HG02981 (cell line): ENCODE data around the gene ARHGEF17.

Experiments used
- ATAC-seq: cut with Tn5 transposase; IDR thresholded peaks from one replicate; pipeline ENCODE4 v1.9.1; 2021; ENCODE audit warnings: mild to moderate bottlenecking, moderate library complexity; ENCODE audit not compliant: unreplicated experiment

The ARHGEF17 gene

GRCh38 chr11:73355109-73355508, 47.0 kb downstream of the ARHGEF17 start:
- no peak for ATAC-seq

- no peak for ATAC-seq
These were observed 49.1 kb downstream of the ARHGEF17 start for GRCh38 chr11:73356979-73357860.

- ATAC-seq: no peak
These were observed 50.0 kb downstream of the ARHGEF17 start for GRCh38 chr11:73358071-73358470.

GRCh38 chr11:73359341-73359740, 51.3 kb downstream of the ARHGEF17 start:
- ATAC-seq: no peak

- no peak for ATAC-seq
These were observed 52.1 kb downstream of the ARHGEF17 start for GRCh38 chr11:73359930-73360742.

GRCh38 chr11:73360743-73361369, 52.8 kb downstream of the ARHGEF17 start:
- no peak for ATAC-seq

- ATAC-seq: no peak
These were observed 54.1 kb downstream of the ARHGEF17 start for GRCh38 chr11:73361953-73362776.

GRCh38 chr11:73363147-73363546, 55.1 kb downstream of the ARHGEF17 start:
- no peak for ATAC-seq

GRCh38 chr11:73365352-73366264, 57.5 kb downstream of the ARHGEF17 start:
- ATAC-seq: no peak

- no peak for ATAC-seq
These were observed 58.2 kb downstream of the ARHGEF17 start for GRCh38 chr11:73366265-73366610.

GRCh38 chr11:73366953-73367352, 58.9 kb downstream of the ARHGEF17 start:
- no peak for ATAC-seq

- no peak for ATAC-seq
These were observed 59.5 kb downstream of the ARHGEF17 start for GRCh38 chr11:73367482-73368024.

GRCh38 chr11:73372375-73372993, 64.4 kb downstream of the ARHGEF17 start:
- no peak for ATAC-seq

GRCh38 chr11:73374151-73374550, 66.1 kb downstream of the ARHGEF17 start:
- ATAC-seq: no peak

- no peak for ATAC-seq
These were observed 67.7 kb downstream of the ARHGEF17 start for GRCh38 chr11:73375830-73376159.

- peak; percentile 76 for ATAC-seq
These were observed 68.2 kb downstream of the ARHGEF17 start, which contains the start of gene RELT for GRCh38 chr11:73376160-73376802. TSS of gene RELT (plus strand) at chr11:73376399. CDS start at chr11:73389137, 12,738 bp downstream.

GRCh38 chr11:73376803-73377629, 68.9 kb downstream of the ARHGEF17 start:
- peak; percentile 23 for ATAC-seq
